Fibroblast of villous mesenchyme (primary cell): ENCODE data around the gene MACC1. TPM values are rescaled to one million over a fixed set of nuclear protein-coding genes. Genes with fewer than 3 reads are reported as not detected.
"Not testable (repeated sequence)": the region's sequence is repeated elsewhere in the genome, so short reads cannot be mapped to it uniquely, and the experiment has no call there.

Experiments
- DNase-seq: peaks from one replicate; pipeline ENCODE4 v3.0.0-alpha.2; 2010; ENCODE audit warnings: low read depth
- H3K4me3 ChIP-seq: 2 replicates; pipeline ENCODE4 v1.5.1; 2011; ENCODE audit warnings: low read depth, mild to moderate bottlenecking, low read length
- CTCF ChIP-seq: IDR thresholded peaks from 2 replicates; pipeline ENCODE4 v1.5.1; 2012; ENCODE audit warnings: low read depth, mild to moderate bottlenecking, low read length; ENCODE audit not compliant: insufficient read depth
- total RNA-seq: library from RNA; depleted of rRNA; stranded (reverse); fragments of >200 nt; gene quantifications from 2 replicates; pipeline ENCODE4 v1.2.3, GENCODE V29; 2012

Gene MACC1
- total RNA-seq, 1 donor = under 0.01 TPM

GRCh38 chr7:20193873-20194272, 23.3 kb downstream of the MACC1 start:
- TF ChIP-seq CTCF = no peak
- no peak for DNase-seq
- no peak overlapping the region for H3K4me3 ChIP-seq

GRCh38 chr7:20193242-20193777, 23.9 kb downstream of the MACC1 start:
- no peak for TF ChIP-seq CTCF
- H3K4me3 ChIP-seq = no peak overlapping the region
- no peak for DNase-seq

GRCh38 chr7:20191391-20191869, 25.8 kb downstream of the MACC1 start:
- H3K4me3 ChIP-seq = no peak overlapping the region
- no peak for DNase-seq
- TF ChIP-seq CTCF = no peak

- H3K4me3 ChIP-seq = no peak overlapping the region
- peak; percentile 36 for DNase-seq
- no peak for TF ChIP-seq CTCF
These were observed 26.4 kb downstream of the MACC1 start for GRCh38 chr7:20190560-20191390.

GRCh38 chr7:20189852-20190251, 27.3 kb downstream of the MACC1 start:
- H3K4me3 ChIP-seq = no peak overlapping the region
- TF ChIP-seq CTCF = no peak
- DNase-seq = no peak

GRCh38 chr7:20188567-20188966, 28.6 kb downstream of the MACC1 start:
- H3K4me3 ChIP-seq = no peak overlapping the region
- no peak for TF ChIP-seq CTCF
- DNase-seq = no peak

- DNase-seq, H3K4me3 ChIP-seq: not testable (repeated sequence)
These were observed 29.3 kb downstream of the MACC1 start for GRCh38 chr7:20187850-20188249.
